ENCODE results near the gene RASA3. TPM values are rescaled to one million over a fixed set of nuclear protein-coding genes. Genes with fewer than 3 reads are reported as not detected.

The RASA3 gene
- total RNA-seq, 1 experiment from 2014 or later: 16.5 TPM

DNA sequence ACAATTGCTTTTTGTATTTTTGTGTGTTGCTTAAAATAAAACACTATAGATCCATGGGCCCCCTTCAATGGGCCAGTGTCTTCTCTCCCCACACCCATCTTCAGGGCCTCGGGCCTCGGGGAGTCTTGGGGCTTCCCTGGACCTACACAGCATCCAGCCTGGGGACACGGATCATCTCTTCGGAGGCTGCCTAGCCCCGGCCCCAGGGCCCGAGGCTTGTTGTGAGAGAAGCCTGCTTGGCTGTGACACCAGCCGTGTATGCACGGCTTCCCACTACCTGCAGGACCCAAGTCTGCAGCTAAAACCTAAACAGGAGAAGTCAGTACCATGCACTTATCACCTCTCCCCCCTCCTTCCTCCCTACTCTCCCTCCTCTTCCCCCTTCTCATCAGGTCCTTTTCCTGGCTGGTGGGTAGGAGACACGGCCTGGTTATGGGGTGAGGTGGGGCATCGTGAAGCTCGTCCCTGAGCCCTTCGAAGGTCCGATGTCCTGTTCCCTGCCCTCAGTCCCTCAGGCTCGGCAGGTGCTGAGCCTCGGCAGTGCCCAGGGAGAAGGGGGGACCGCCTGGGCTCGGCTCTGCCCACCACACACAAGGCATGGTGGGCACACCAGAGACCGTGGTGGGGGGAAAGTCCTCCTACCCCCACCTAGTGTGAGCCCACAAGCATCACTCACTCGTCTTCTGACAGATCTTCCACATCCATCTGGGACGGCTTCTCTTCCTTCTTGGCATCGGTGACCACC is 168.0 kb downstream of the RASA3 start:
- Histone ChIP-seq H3K36me3 (replicated peaks; ENCODE audit: control insufficient read depth, insufficient read depth, low read length) (no peaks in the 10 kb centered on the region), H3K27me3 (ENCODE audit: control insufficient read depth, insufficient read depth, low read length) (no peaks in the 10 kb centered on the region), H3K4me3 (ENCODE audit: insufficient read depth, low read depth, low read length) (no peak overlapping the region)
- DNase-seq: no peak

DNA sequence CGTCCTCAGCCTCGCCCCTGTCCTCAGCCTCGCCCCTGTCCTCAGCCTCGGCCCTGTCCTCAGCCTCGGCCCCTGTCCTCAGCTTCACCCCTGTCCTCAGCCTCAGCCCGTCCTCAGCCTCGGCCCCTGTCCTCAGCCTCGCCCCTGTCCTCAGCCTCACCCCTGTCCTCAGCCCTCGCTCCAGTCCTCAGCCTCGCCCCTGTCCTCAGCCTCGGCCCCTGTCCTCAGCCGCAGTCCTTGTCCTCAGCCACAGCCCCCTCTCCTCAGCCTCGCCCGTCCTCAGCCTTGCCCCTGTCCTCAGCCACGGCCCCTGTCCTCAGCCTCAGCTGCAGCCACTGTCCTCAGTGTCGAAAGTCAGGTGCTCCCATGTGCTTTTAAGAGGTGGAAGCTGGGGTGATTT is 169.0 kb downstream of the RASA3 start:
- H3K4me3 ChIP-seq (ENCODE audit: insufficient read depth, low read depth, low read length): no peak overlapping the region
- no peaks in the 10 kb centered on the region for H3K27me3 ChIP-seq (ENCODE audit: control insufficient read depth, insufficient read depth, low read length)
- H3K36me3 ChIP-seq (replicated peaks; ENCODE audit: control insufficient read depth, insufficient read depth, low read length): no peaks in the 10 kb centered on the region
- no peak for DNase-seq

DNA sequence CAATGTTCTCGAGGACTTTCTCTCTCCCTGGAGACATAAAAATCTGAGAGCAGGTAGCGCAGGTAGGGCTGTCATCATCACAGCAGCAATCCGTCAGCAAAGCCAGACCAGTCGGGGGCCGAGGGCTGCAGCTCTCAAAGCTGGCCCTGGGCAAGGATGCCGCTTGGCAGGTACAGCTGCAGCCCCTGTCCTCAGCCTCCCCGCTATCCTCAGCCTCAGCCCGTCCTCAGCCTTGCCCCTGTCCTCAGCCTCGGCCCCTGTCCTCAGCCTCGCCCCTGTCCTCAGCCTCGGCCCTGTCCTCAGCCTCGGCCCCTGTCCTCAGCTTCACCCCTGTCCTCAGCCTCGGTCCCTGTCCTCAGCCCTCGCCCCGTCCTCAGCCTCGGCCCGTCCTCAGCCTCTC is 169.4 kb downstream of the RASA3 start:
- DNase-seq: no peak
- H3K36me3 ChIP-seq (replicated peaks; ENCODE audit: control insufficient read depth, insufficient read depth, low read length): no peaks in the 10 kb centered on the region
- H3K4me3 ChIP-seq (ENCODE audit: insufficient read depth, low read depth, low read length): no peak overlapping the region
- H3K27me3 ChIP-seq (ENCODE audit: control insufficient read depth, insufficient read depth, low read length): no peaks in the 10 kb centered on the region

DNA sequence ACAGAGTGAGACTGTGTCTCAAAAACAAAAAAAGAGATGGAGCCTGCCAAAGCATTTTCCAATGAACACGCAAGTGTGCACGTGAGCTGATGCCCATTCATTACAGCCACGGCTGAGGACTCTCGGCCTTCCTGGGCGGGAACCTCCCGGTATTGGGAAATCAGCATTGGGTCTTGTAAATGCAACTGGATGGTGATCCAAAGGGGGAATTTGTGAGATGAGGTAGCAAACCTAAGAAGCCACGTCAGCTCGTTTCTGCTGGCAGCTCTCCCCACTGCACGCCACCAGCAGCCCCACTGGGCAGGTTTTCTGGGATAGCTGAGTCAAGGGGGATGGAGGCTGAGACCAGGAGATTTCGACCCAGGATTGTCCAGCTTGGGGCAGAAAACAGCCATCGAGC is 170.0 kb downstream of the RASA3 start:
- DNase-seq: no peak
- no peak overlapping the region for H3K4me3 ChIP-seq (ENCODE audit: insufficient read depth, low read depth, low read length)
- no peaks in the 10 kb centered on the region for H3K27me3 ChIP-seq (ENCODE audit: control insufficient read depth, insufficient read depth, low read length)
- no peaks in the 10 kb centered on the region for H3K36me3 ChIP-seq (replicated peaks; ENCODE audit: control insufficient read depth, insufficient read depth, low read length)

DNA sequence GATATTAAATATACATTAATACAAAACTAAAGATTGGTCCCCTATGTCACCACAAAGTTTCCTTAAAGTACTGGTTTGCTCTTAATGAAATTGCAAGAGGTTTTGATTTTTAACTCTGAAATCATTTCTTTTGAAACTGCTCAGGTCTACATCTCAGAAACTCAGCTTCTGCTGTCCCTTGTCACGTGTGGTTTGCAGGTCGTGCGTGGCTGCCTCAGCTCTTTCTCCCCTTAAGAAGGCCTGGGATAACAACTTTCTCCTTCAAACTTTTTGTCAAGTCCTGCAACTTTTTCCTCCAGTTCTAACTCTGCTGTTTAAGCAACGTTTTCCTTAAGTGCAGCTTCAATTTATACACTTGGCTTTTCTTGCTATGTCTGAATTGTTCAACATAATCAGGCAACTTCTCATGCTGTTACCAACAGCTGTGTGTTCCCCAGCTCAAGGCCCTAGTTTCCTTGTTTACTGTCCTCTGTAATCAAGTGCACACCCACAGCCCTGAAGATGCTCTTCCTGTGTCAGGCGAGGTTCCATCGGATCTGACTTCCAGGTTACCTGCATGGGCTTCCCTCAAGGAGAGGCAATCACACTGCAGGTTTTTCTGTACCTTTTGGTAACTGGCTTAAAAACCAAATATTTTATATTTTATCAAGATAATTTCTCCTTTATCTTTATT is 172.0 kb downstream of the RASA3 start:
- no peaks in the 10 kb centered on the region for H3K36me3 ChIP-seq (replicated peaks; ENCODE audit: control insufficient read depth, insufficient read depth, low read length)
- no peak overlapping the region for H3K4me3 ChIP-seq (ENCODE audit: insufficient read depth, low read depth, low read length)
- no peaks in the 10 kb centered on the region for H3K27me3 ChIP-seq (ENCODE audit: control insufficient read depth, insufficient read depth, low read length)
- DNase-seq: no peak

DNA sequence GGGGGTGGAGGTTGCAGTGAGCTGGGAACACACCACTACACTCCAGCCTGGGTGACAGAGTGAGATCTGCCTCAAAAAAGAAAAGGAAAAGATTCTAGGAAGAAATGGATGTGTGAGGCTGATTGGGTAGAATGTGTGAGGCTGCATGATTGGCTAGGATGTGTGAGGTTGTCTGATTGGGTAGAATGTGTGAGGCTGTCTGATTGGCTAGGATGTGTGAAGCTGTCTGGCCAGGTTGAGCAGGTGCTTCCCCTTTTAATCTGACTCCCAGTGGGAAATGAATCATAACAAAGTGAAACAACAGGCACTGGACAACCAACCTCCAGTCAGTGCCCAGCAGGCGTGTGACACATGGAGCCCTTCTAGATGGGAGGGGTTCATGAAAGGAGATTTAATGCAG is 173.2 kb downstream of the RASA3 start:
- Histone ChIP-seq H3K36me3 (replicated peaks; ENCODE audit: control insufficient read depth, insufficient read depth, low read length) (no peaks in the 10 kb centered on the region), H3K27me3 (ENCODE audit: control insufficient read depth, insufficient read depth, low read length) (no peaks in the 10 kb centered on the region), H3K4me3 (ENCODE audit: insufficient read depth, low read depth, low read length) (no peak overlapping the region)
- no peak for DNase-seq

DNA sequence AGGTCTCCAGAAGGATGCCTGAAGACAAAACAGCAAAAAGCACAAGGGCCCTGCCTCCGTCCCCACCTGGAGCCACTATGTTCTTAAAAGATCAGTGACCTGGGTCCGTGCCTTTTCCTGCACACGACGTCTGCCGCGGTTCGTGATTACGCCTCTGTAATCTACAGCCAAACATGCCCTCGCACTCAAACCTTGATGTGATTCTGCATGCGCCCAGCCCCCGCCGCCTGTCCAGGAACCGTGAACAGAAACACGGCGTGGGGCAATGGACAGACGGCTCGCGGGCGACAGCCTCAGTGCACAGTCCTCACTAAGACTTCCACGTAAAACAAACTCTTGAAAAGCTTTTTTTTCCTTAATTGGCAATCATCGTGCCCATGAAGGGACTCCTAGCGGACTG is 174.1 kb downstream of the RASA3 start:
- Histone ChIP-seq H3K4me3 (ENCODE audit: insufficient read depth, low read depth, low read length) (no peak overlapping the region), H3K36me3 (replicated peaks; ENCODE audit: control insufficient read depth, insufficient read depth, low read length) (no peaks in the 10 kb centered on the region), H3K27me3 (ENCODE audit: control insufficient read depth, insufficient read depth, low read length) (no peaks in the 10 kb centered on the region)
- no peak for DNase-seq

DNA sequence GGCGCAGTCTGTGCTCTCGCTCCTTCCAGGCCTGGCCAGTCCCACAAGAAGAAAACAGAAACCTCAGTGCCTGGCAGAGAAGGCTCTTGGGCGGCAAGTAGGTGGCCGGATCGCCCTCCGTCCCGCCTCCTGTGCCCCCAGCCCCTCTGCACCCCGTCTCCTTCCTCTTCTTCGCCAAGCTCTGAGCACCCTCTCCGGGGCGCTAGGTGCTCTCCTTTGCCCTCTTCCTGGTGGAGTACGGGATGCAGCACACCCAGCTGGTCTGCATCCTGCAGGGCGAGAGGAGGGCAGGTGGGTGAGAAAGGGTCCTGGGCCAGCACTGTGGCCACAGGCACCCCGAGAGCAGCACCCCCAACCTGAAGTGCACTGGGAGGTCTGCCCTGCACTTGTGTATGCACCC is 175.9 kb downstream of the RASA3 start:
- Histone ChIP-seq H3K27me3 (ENCODE audit: control insufficient read depth, insufficient read depth, low read length) (no peaks in the 10 kb centered on the region), H3K36me3 (replicated peaks; ENCODE audit: control insufficient read depth, insufficient read depth, low read length) (no peaks in the 10 kb centered on the region), H3K4me3 (ENCODE audit: insufficient read depth, low read depth, low read length) (no peak overlapping the region)
- no peak for DNase-seq

DNA sequence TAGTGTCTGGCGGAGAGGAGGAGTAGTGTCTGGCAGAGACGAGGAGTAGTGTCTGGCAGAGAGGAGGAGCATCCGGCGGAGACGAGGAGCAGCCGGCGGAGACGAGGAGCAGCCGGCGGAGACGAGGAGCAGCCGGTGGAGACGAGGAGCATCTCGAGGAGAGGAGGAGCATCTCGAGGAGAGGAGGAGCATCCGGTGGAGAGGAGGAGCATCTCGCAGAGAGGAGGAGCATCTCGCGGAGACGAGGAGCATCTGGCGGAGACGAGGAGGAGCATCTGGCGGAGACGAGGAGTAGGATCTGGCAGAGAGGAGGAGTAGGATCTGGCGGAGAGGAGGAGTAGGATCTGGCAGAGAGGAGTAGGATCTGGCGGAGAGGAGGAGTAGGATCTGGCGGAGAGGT is 176.7 kb downstream of the RASA3 start:
- DNase-seq: no peak
- Histone ChIP-seq H3K36me3 (replicated peaks; ENCODE audit: control insufficient read depth, insufficient read depth, low read length) (no peaks in the 10 kb centered on the region), H3K27me3 (ENCODE audit: control insufficient read depth, insufficient read depth, low read length) (no peaks in the 10 kb centered on the region), H3K4me3 (ENCODE audit: insufficient read depth, low read depth, low read length) (no peak overlapping the region)

DNA sequence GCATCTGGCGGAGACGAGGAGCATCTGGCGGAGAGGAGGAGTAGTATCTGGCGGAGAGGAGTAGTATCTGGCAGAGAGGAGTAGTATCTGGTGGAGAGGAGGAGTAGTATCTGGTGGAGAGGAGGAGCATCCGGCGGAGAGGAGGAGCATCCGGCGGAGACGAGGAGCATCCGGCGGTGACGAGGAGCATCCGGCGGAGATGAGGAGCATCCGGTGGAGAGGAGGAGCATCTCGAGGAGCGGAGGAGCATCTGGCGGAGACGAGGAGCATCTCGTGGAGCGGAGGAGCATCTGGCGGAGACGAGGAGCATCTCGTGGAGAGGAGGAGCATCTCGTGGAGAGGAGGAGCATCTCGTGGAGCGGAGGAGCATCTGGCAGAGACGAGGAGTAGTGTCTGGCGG is 177.2 kb downstream of the RASA3 start:
- DNase-seq: no peak
- H3K36me3 ChIP-seq (replicated peaks; ENCODE audit: control insufficient read depth, insufficient read depth, low read length): no peaks in the 10 kb centered on the region
- no peak overlapping the region for H3K4me3 ChIP-seq (ENCODE audit: insufficient read depth, low read depth, low read length)
- H3K27me3 ChIP-seq (ENCODE audit: control insufficient read depth, insufficient read depth, low read length): no peaks in the 10 kb centered on the region

DNA sequence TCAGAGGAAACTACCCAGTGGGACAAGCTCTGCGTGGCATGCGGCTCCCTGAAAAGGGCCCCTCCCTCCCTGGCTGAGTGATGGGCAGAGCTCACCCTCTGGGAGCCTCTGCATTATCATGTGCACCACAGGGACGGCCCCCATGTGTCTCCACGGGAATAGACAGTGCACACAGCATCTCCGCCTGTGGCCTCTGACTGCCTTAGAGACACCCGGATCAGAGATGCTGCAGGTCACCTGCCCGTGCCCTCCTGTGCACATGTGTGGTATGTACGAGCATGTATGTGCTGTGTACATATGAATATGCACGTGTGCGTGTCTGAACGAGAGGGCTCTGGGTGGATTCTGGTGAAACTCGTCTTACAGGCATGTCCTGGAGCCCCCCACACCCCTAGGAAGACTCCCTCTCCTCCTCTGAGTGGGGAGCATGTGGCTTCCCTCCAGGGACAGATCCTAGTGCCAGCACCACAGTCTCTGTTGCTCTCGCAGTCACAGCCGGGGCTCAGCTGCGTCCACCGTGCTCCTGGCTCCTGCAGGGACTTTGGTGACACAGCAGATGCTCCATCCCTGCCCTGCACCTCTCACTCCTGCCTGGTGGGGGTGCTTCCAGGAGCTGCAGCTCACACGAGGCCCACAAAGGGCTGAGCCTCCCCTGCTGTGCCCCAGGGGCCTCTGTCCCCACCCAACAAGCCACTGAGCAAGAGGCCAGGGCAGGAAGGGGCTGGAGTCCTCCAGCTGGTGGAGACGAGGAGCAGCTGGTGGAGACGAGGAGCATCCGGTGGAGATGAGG is 178.2 kb downstream of the RASA3 start:
- peak; percentile 63 for DNase-seq
- Histone ChIP-seq H3K4me3 (ENCODE audit: insufficient read depth, low read depth, low read length) (no peak overlapping the region), H3K27me3 (ENCODE audit: control insufficient read depth, insufficient read depth, low read length) (no peaks in the 10 kb centered on the region), H3K36me3 (replicated peaks; ENCODE audit: control insufficient read depth, insufficient read depth, low read length) (no peaks in the 10 kb centered on the region)

DNA sequence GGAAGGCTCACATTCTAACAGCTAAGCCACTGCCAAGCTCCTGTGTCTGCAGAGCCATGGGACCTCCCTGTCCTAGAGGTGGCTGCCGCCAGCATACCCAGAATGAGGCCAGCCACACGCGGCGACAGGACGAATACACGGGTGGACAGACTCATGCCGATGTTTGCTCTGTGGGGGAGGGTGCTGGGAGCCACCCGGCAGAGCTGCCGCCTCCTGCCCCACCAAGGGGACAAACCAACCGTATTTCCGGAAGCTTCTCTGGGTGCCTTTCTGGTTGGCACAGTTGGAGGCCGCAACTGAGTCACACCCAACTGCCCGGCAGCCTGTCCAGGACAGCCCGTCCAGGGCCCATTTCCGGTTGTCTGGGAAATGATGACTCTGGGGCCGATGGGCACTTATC is 178.9 kb downstream of the RASA3 start:
- H3K4me3 ChIP-seq (ENCODE audit: insufficient read depth, low read depth, low read length): no peak overlapping the region
- no peaks in the 10 kb centered on the region for H3K27me3 ChIP-seq (ENCODE audit: control insufficient read depth, insufficient read depth, low read length)
- H3K36me3 ChIP-seq (replicated peaks; ENCODE audit: control insufficient read depth, insufficient read depth, low read length): no peaks in the 10 kb centered on the region
- peak; percentile 48 for DNase-seq

DNA sequence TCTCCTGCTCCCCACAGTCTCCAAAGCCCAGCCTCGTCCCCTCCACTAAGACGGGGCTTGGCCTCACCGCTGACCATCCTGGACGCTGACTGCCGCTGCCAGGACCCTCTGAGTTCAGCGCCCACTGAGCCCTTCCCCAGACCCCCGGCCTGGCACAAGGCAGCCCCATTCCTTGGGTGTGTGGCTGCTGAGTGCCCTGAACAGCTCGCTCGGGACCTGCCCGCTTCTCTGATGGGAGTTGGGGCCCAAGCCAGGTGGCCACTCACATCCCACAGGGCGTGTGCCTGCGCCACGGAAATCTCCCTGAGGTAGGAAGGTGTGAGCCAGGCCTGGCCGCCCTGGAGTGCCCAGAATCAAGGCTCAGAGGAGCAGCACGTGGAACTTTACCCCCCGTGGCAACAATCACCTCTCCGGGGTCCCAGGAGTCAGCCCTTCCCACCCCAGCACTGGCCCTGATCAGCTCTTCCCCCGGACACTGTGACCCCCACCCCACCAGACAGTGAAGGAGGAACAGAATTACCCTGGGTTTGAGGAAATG is 179.4 kb downstream of the RASA3 start:
- DNase-seq: no peak
- Histone ChIP-seq H3K36me3 (replicated peaks; ENCODE audit: control insufficient read depth, insufficient read depth, low read length) (no peaks in the 10 kb centered on the region), H3K4me3 (ENCODE audit: insufficient read depth, low read depth, low read length) (no peak overlapping the region), H3K27me3 (ENCODE audit: control insufficient read depth, insufficient read depth, low read length) (no peaks in the 10 kb centered on the region)

DNA sequence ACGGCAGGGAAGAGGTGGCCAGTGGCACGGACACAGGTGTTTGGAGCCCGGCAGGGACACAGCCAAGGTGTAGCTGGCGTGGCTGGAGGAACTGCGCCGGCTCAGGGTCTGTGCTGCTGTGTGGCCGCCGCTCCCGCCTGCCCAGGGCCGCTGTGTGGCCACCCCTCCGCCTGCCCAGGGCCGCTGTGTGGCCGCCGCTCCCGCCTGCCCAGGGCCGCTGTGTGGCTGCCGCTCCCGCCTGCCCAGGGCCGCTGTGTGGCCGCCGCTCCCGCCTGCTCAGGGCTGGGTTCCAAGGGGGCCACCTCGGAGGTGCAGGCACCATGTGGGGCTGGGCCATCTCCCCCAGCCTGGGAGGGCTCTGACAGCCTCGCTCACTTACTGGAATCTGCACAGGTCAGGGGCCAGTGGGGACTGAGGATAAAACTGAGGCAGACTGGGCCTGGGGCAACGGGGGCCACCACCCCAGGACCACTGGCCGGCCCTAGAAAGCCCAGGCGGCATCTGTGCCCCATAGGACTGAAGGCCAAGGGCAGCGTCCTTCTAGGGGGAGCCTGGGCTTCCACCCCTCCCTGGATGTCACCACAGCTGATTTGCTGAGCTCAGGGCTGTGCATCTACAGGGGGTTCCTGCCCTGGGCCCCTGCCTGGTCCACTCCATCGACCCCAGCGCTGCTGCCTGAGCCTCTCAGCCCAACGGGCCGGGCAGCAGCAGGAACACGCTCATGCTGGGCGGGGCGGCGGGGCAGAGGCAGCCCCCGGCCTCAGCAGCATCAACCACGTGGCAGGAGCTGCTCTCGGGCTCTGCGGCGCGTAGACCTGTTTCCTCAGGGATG is 180.1 kb downstream of the RASA3 start:
- DNase-seq: peak; percentile 59
- no peaks in the 10 kb centered on the region for H3K27me3 ChIP-seq (ENCODE audit: control insufficient read depth, insufficient read depth, low read length)
- H3K36me3 ChIP-seq (replicated peaks; ENCODE audit: control insufficient read depth, insufficient read depth, low read length): no peaks in the 10 kb centered on the region
- no peak overlapping the region for H3K4me3 ChIP-seq (ENCODE audit: insufficient read depth, low read depth, low read length)
